Sigmoid colon (tissue), 7 donors: ENCODE measurements around the gene GRM7. TPM values are rescaled to one million over a fixed set of nuclear protein-coding genes. Genes with fewer than 3 reads are reported as not detected.

ENCODE experiments used
- DNase-seq: peaks from one replicate; pipeline ENCODE4 v3.0.0-alpha.2; 2019
- H3K27ac ChIP-seq, 4 donors: fragments of 200-600 bp; sonication (generic); one replicate each; pipeline ENCODE4 v1.5.1; 2016 to 2019; ENCODE audit warnings: mild to moderate bottlenecking in 1 of 4
- H3K27me3 ChIP-seq, 3 donors: fragments of 200-600 bp; sonication (generic); one replicate each; pipeline ENCODE4 v1.5.1; 2019; ENCODE audit warnings: mild to moderate bottlenecking in 1 of 3
- H3K36me3 ChIP-seq, 4 donors: fragments of 200-600 bp; sonication (generic); one replicate each; pipeline ENCODE4 v1.5.1; 2016 to 2019
- H3K4me1 ChIP-seq, 4 donors: fragments of 200-600 bp; sonication (generic); one replicate each; pipeline ENCODE4 v1.5.1; 2017 to 2019
- H3K4me3 ChIP-seq, 4 donors: fragments of 200-600 bp; sonication (generic); one replicate each; pipeline ENCODE4 v1.5.1; 2017 to 2019; ENCODE audit warnings: mild to moderate bottlenecking in 2 of 4, moderate library complexity in 1 of 4
- H3K9me3 ChIP-seq, 4 donors: fragments of 200-600 bp in 3 of 4; sonication (generic) in 3 of 4; one replicate each; pipeline versions ENCODE4 v1.5.1 to v1.6.1; 2013 to 2019
- EP300 ChIP-seq, 4 donors: sonication (generic); formaldehyde crosslinking; IDR thresholded peaks; one replicate each; pipeline ENCODE4 v1.6.1; 2017; ENCODE audit warnings: antibody characterized with exemption in 4 of 4
- POLR2A ChIP-seq, 2 donors: fragments of 450-650 bp; IDR thresholded peaks; one replicate each; pipeline ENCODE4 v1.6.1; 2016; ENCODE audit warnings: antibody characterized with exemption in 2 of 2, mild to moderate bottlenecking in 2 of 2, moderate library complexity in 2 of 2
- POLR2AphosphoS5 ChIP-seq, 4 donors: sonication (generic); formaldehyde crosslinking; IDR thresholded peaks; one replicate each; pipeline ENCODE4 v1.6.1; 2017; ENCODE audit warnings: antibody characterized with exemption in 4 of 4
- WGBS, 2 donors: extraction: QIAGEN DNeasy Blood & Tissue Kit; methylation state at CpG; one replicate each; pipeline ENCODE4 v1.1.7; 2013; 5-methylcytosine and 5-hydroxymethylcytosine counted together
- intact Hi-C: fragments of 100-400 bp; cut with DNase I; formaldehyde crosslinking; loops from one replicate; pipeline ENCODE4 v1.15.1; 2023
- polyA plus RNA-seq, 3 donors: library from polyadenylated mRNA; stranded (reverse); fragments of 200-250 nt; gene quantifications; one replicate each; pipeline ENCODE4 v1.2.3, GENCODE V29; 2013
- total RNA-seq, 4 donors: library from RNA; depleted of rRNA; stranded (reverse); fragments of >200 nt; gene quantifications; one replicate each; pipeline ENCODE4 v1.1.0, GENCODE V29; 2016
- TF ChIP-seq, protein P1 (sequence below), 4 experiments: fragments of 450-650 bp in 3 of 4; fragments of 200-600 bp in 1 of 4; IDR thresholded peaks; one replicate each; pipeline ENCODE4 v1.5.1; 2016 to 2019; ENCODE audit warnings: antibody characterized with exemption in 4 of 4, mild to moderate bottlenecking in 3 of 4, moderate library complexity in 2 of 4
- donor health status: healthy with polysubstance abuse.
- donor health status: Bipolar disorder and iron deficiency.
- donor health status: healthy.

GRM7 gene
- total and polyA plus RNA-seq, 7 donors = 0.09 to 0.71 (median 0.22) TPM; not detected in 3

DNA sequence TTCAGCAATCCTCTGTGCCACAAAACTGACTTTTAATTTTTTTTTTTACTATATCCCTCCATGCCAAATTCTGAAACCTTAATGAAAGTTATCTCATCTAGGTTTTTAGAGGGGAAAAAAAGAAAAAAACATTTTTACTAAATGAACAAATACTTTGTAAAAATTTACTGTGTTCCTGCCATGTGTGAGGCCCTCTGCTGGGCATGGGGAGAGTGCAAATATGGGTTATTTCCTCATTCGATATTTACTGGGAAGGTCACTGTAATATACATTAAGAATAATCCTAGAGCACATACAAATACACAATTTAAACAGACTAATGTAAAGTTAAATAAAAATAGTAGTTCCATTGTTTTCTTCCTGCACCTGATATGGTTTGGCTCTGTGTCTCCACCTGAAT lies 215.0 kb downstream of the GRM7 start:
- H3K9me3 ChIP-seq = no peaks in the 10 kb centered on the region
- TF ChIP-seq, protein P1, sequence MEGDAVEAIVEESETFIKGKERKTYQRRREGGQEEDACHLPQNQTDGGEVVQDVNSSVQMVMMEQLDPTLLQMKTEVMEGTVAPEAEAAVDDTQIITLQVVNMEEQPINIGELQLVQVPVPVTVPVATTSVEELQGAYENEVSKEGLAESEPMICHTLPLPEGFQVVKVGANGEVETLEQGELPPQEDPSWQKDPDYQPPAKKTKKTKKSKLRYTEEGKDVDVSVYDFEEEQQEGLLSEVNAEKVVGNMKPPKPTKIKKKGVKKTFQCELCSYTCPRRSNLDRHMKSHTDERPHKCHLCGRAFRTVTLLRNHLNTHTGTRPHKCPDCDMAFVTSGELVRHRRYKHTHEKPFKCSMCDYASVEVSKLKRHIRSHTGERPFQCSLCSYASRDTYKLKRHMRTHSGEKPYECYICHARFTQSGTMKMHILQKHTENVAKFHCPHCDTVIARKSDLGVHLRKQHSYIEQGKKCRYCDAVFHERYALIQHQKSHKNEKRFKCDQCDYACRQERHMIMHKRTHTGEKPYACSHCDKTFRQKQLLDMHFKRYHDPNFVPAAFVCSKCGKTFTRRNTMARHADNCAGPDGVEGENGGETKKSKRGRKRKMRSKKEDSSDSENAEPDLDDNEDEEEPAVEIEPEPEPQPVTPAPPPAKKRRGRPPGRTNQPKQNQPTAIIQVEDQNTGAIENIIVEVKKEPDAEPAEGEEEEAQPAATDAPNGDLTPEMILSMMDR (IDR thresholded peaks at IDR 0.05) = no peak
- TF ChIP-seq POLR2A (IDR thresholded peaks at IDR 0.05) (no peak), POLR2AphosphoS5 (IDR thresholded peaks at IDR 0.05) (no peak), EP300 (IDR thresholded peaks at IDR 0.05) (no peak)
- intact Hi-C loops = no loop called here
- no peak overlapping the region for H3K27ac ChIP-seq
- H3K4me1 ChIP-seq = no peaks in the 10 kb centered on the region
- 51 to 65% methylated on average over 1 of the region's 1 CpG for WGBS, 2 donors
- no peak for DNase-seq
- no peak overlapping the region for H3K4me3 ChIP-seq
- no peaks in the 10 kb centered on the region for H3K36me3 ChIP-seq
- H3K27me3 ChIP-seq = no peaks in the 10 kb centered on the region

DNA sequence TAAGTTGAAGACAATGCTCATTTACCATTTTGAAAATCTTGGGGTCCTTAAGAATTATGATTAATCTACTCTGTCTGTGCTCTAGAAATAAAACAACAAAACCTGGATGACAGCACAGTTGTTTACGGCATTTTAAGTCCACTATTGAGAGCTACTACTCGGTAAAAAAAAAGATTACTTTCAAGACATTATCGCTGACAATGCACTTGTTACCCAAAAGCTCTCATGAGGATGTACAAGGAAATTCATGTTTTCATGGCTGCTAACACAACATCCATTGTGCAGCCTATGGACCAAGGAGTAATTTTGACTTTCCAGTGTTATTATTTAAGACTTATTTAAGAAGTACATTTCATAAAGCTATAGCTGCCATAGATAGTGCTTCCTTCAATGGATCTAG lies 221.3 kb downstream of the GRM7 start:
- no peaks in the 10 kb centered on the region for H3K9me3 ChIP-seq
- DNase-seq = no peak
- no peaks in the 10 kb centered on the region for H3K36me3 ChIP-seq
- H3K4me3 ChIP-seq = no peak overlapping the region
- TF ChIP-seq, protein P1 (IDR thresholded peaks at IDR 0.05) = no peak
- TF ChIP-seq EP300 (IDR thresholded peaks at IDR 0.05) (no peak), POLR2A (IDR thresholded peaks at IDR 0.05) (no peak), POLR2AphosphoS5 (IDR thresholded peaks at IDR 0.05) (no peak)
- no peak overlapping the region for H3K27ac ChIP-seq
- H3K4me1 ChIP-seq = no peaks in the 10 kb centered on the region
- no peaks in the 10 kb centered on the region for H3K27me3 ChIP-seq
- 96 to 98% methylated on average over 3 of the region's 3 CpGs for WGBS, 2 donors
- intact Hi-C loops = no loop called here

DNA sequence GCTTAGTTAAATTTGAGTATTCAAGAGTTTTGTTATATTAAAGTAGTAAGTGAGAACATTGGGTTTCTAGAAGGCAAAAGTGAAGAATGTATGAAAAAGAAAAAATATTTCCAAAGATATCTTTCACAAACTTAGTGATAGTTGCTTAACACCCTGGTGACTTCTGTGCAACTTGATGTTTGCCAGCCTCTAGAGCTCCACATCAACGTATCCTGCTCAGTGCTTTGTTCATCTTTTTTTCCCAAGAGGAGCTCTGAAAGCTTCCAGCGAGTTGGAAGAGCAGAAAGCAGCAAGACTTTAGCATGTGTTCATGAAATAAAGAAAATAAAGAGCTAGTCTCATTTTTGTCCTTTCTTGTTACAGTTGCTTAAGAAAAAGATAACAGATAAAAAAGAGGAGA lies 225.5 kb downstream of the GRM7 start:
- no peak overlapping the region for H3K4me3 ChIP-seq
- TF ChIP-seq POLR2A (IDR thresholded peaks at IDR 0.05) = no peak
- no peak for TF ChIP-seq POLR2AphosphoS5 (IDR thresholded peaks at IDR 0.05)
- no peak for TF ChIP-seq EP300 (IDR thresholded peaks at IDR 0.05)
- TF ChIP-seq, protein P1 (IDR thresholded peaks at IDR 0.05) = no peak
- intact Hi-C loops = no loop called here
- no peaks in the 10 kb centered on the region for H3K36me3 ChIP-seq
- no peaks in the 10 kb centered on the region for H3K9me3 ChIP-seq
- H3K27ac ChIP-seq = no peak overlapping the region
- no peaks in the 10 kb centered on the region for H3K4me1 ChIP-seq
- WGBS, 2 donors = 57 to 75% methylated on average over 2 of the region's 2 CpGs
- no peaks in the 10 kb centered on the region for H3K27me3 ChIP-seq
- no peak for DNase-seq

DNA sequence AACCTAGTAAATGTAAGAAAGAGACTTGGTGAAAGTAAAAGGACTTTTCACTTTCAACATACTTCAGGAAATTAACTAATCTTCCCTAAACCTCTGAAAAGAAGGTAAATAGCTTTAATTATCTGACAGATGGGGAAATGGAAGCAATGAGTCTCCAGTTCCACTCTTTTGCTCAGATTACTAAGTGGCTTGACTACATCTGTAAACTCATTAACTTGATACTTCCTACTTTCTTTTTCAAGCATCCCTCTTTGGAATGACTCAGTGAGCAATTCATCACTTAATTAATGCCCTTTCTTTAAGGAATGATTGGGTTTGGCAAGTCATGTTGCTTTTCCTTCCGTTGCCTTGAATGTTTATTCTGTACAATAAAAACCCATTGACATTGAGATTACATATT lies 234.2 kb downstream of the GRM7 start:
- Histone ChIP-seq H3K27ac (no peak overlapping the region), H3K9me3 (peaks cover 0 to 6% (median 1%) of the 10 kb centered on the region in 4 donors), H3K4me3 (no peak overlapping the region), H3K4me1 (no peaks in the 10 kb centered on the region), H3K36me3 (no peaks in the 10 kb centered on the region), H3K27me3 (no peaks in the 10 kb centered on the region)
- no peak for DNase-seq
- WGBS, 2 donors = 61 to 72% methylated on average over 1 of the region's 1 CpG
- intact Hi-C loops = no loop called here
- TF ChIP-seq, protein P1 (IDR thresholded peaks at IDR 0.05) = no peak
- TF ChIP-seq POLR2AphosphoS5 (IDR thresholded peaks at IDR 0.05) (no peak), POLR2A (IDR thresholded peaks at IDR 0.05) (no peak), EP300 (IDR thresholded peaks at IDR 0.05) (no peak)

DNA sequence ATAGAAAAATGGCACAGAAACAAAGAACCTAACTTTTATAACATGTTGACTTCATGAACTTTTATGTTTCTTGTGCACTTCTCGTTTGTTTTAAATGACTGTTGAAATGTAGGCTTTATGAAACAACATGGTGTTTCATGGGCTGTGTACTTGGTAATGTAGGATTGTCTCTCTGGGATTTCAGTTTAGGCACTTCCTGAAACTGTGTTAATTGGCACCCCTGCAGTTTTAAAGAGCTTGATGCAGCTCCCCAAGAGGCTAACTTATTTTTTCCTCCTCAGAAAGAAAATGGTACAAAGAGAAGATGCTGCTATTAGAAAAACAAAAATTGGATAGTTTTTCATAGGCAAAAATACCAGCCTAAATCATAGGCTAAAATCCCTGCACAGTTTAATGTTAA lies 239.2 kb downstream of the GRM7 start:
- Histone ChIP-seq H3K9me3 (peaks cover 0 to 6% (median 1%) of the 10 kb centered on the region in 4 donors), H3K27me3 (no peaks in the 10 kb centered on the region), H3K4me1 (no peaks in the 10 kb centered on the region), H3K36me3 (no peaks in the 10 kb centered on the region), H3K4me3 (no peak overlapping the region), H3K27ac (no peak overlapping the region)
- 42 to 76% methylated on average over 1 of the region's 1 CpG for WGBS, 2 donors
- intact Hi-C loops = no loop called here
- no peak for DNase-seq
- TF ChIP-seq, protein P1 (IDR thresholded peaks at IDR 0.05) = no peak
- TF ChIP-seq EP300 (IDR thresholded peaks at IDR 0.05) = no peak
